ENCODE measurements around the gene LPP. TPM values are rescaled to one million over a fixed set of nuclear protein-coding genes. Genes with fewer than 3 reads are reported as not detected.

Gene LPP
- total and polyA plus RNA-seq, 9 of the 15 experiments (the other 6 are each of a cell fraction or from before 2014, with no cell fraction given) = 0.07 to 0.18 TPM; not detected in 7

DNA sequence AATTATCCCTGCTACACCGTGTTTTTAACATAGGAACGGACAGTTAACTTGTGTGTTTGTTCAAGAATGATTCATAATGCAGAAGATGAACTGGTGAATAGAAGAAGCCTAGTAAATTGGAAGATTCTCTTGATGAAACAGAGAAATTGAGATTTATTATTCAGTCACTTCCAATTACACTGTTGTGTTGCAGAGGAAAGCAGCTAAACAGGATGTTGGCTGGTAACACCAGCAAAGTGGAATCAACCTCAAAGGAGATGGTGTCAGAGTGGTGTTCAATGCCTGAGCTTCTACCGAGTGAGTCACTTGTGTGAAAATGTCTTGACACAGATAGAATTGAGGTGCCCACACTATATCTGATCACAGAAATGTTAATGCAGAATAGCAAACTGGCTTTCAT is 399.6 kb downstream of the LPP start:
- FAIRE-seq (no peak), ATAC-seq (no peak), DNase-seq (ENCODE audit: extremely low read depth in 1 of 4, low spot score in 3 of 4) (no peak)
- no peaks in the 10 kb centered on the region for H3K79me2 ChIP-seq (ENCODE audit: control insufficient read depth, insufficient read depth, low read length)
- no peaks in the 10 kb centered on the region for H3K4me1 ChIP-seq (replicated peaks in 1 of 2; ENCODE audit: control insufficient read depth in 2 of 2, insufficient read depth in 2 of 2, low read length in 2 of 2)
- H3K4me2 ChIP-seq (ENCODE audit: insufficient read depth, low read length) = no peak overlapping the region
- POLR2A ChIA-PET = no interaction called here
- no peak overlapping the region for H2AFZ ChIP-seq (ENCODE audit: low read depth, low read length)
- no peaks in the 10 kb centered on the region for H4K20me1 ChIP-seq (replicated peaks; ENCODE audit: control insufficient read depth, insufficient read depth, low read length)
- no peak overlapping the region for H3K27ac ChIP-seq (ENCODE audit: extremely low read depth, low read depth, low read length)
- TF ChIP-seq, protein P1, sequence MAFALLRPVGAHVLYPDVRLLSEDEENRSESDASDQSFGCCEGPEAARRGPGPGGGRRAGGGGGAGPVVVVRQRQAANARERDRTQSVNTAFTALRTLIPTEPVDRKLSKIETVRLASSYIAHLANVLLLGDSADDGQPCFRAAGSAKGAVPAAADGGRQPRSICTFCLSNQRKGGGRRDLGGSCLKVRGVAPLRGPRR (CRISPR knock-in tag; IDR thresholded peaks at IDR 0.05) = no peak
- no peak for TF ChIP-seq ZNF282 (CRISPR knock-in tag; IDR thresholded peaks at IDR 0.05)
- no peak for TF ChIP-seq ESRRA (IDR thresholded peaks at IDR 0.05; ENCODE audit: borderline replicate concordance, low read depth)
- TF ChIP-seq TCF7L2 (IDR thresholded peaks at IDR 0.05; ENCODE audit: low read depth, low read length) = no peak
- TF ChIP-seq, protein P2, sequence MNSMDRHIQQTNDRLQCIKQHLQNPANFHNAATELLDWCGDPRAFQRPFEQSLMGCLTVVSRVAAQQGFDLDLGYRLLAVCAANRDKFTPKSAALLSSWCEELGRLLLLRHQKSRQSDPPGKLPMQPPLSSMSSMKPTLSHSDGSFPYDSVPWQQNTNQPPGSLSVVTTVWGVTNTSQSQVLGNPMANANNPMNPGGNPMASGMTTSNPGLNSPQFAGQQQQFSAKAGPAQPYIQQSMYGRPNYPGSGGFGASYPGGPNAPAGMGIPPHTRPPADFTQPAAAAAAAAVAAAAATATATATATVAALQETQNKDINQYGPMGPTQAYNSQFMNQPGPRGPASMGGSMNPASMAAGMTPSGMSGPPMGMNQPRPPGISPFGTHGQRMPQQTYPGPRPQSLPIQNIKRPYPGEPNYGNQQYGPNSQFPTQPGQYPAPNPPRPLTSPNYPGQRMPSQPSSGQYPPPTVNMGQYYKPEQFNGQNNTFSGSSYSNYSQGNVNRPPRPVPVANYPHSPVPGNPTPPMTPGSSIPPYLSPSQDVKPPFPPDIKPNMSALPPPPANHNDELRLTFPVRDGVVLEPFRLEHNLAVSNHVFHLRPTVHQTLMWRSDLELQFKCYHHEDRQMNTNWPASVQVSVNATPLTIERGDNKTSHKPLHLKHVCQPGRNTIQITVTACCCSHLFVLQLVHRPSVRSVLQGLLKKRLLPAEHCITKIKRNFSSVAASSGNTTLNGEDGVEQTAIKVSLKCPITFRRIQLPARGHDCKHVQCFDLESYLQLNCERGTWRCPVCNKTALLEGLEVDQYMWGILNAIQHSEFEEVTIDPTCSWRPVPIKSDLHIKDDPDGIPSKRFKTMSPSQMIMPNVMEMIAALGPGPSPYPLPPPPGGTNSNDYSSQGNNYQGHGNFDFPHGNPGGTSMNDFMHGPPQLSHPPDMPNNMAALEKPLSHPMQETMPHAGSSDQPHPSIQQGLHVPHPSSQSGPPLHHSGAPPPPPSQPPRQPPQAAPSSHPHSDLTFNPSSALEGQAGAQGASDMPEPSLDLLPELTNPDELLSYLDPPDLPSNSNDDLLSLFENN (IDR thresholded peaks at IDR 0.05; ENCODE audit: low read depth in 2 of 2, low read length in 2 of 2) = no peak
- TF ChIP-seq ZNF133 (CRISPR knock-in tag; IDR thresholded peaks at IDR 0.05) = no peak
- no peak for TF ChIP-seq NCOA2 (IDR thresholded peaks at IDR 0.05; ENCODE audit: partially characterized antibody in 2 of 2)
- no peak for TF ChIP-seq CCAR2 (IDR thresholded peaks at IDR 0.05; ENCODE audit: low read depth, low read length)
- TF ChIP-seq OTX1 (CRISPR knock-in tag; IDR thresholded peaks at IDR 0.05) = no peak
- no peak for TF ChIP-seq KLF6 (CRISPR knock-in tag; IDR thresholded peaks at IDR 0.05; ENCODE audit: borderline replicate concordance)
- no peak for TF ChIP-seq XRCC4 (IDR thresholded peaks at IDR 0.05; ENCODE audit: extremely low read depth, insufficient read depth, insufficient read length)
- no peaks in the 10 kb centered on the region for H3K36me3 ChIP-seq (ENCODE audit: control insufficient read depth, insufficient read depth, low read length)
- no peak overlapping the region for H3K4me3 ChIP-seq
- WGBS (ENCODE audit: insufficient coverage, low coverage, missing lambda C conversion rate) = 0% methylated on average over 3 of the region's 3 CpGs
- no TSS peak for BruUV-seq (replicated peaks)
- no peaks in the 10 kb centered on the region for H3K9me1 ChIP-seq (ENCODE audit: control insufficient read depth, insufficient read depth, low read length)
- H3K9ac ChIP-seq (ENCODE audit: insufficient read depth in 1 of 2, low read depth in 2 of 2, low read length in 2 of 2) = no peak overlapping the region
- intact Hi-C loops (cut with micrococcal nuclease) (no loop called here), in situ Hi-C loops (cut with MboI) (no loop called here)
- H3K9me3 ChIP-seq (replicated peaks; ENCODE audit: control insufficient read depth, insufficient read depth, low read depth, low read length) = no peaks in the 10 kb centered on the region
- no peaks in the 10 kb centered on the region for H3K27me3 ChIP-seq (ENCODE audit: control insufficient read depth in 2 of 2, insufficient read depth in 2 of 2, low read length in 2 of 2)
- CTCF ChIA-PET (ENCODE audit: low intra/inter-chr PET ratio) = no interaction called here

All from K562 (cell line).